ENCODE measurements around the gene ADARB2. TPM values are rescaled to one million over a fixed set of nuclear protein-coding genes. Genes with fewer than 3 reads are reported as not detected.

The ADARB2 gene
- total RNA-seq, 4 donors from 2014 or later: 0.13 to 6.1 (median 0.57) TPM

GRCh38 chr10:1578392-1579140 lies 158.8 kb downstream of the ADARB2 start:
- TF ChIP-seq CTCF (IDR thresholded peaks at IDR 0.05): no peak
- no peak for ATAC-seq (ENCODE audit: low FRiP score)
- DNase-seq (ENCODE audit: low spot score): no peak

GRCh38 chr10:1577945-1578344 lies 159.4 kb downstream of the ADARB2 start:
- no peak for ATAC-seq (ENCODE audit: low FRiP score)
- no peak for DNase-seq (ENCODE audit: low spot score)
- TF ChIP-seq CTCF (IDR thresholded peaks at IDR 0.05): no peak

- no peak for TF ChIP-seq CTCF (IDR thresholded peaks at IDR 0.05)
- DNase-seq (ENCODE audit: low spot score): no peak
- ATAC-seq (ENCODE audit: low FRiP score): no peak
Measured at GRCh38 chr10:1577373-1577770, 160.0 kb downstream of the ADARB2 start.

GRCh38 chr10:1576467-1577372 lies 160.6 kb downstream of the ADARB2 start:
- TF ChIP-seq CTCF (IDR thresholded peaks at IDR 0.05): no peak
- DNase-seq (ENCODE audit: low spot score) (no peak), ATAC-seq (ENCODE audit: low FRiP score) (no peak)

GRCh38 chr10:1575481-1576244 lies 161.7 kb downstream of the ADARB2 start:
- DNase-seq (ENCODE audit: low spot score) (no peak), ATAC-seq (ENCODE audit: low FRiP score) (no peak)
- no peak for TF ChIP-seq CTCF (IDR thresholded peaks at IDR 0.05)

GRCh38 chr10:1574719-1575118 lies 162.6 kb downstream of the ADARB2 start:
- DNase-seq (ENCODE audit: low spot score) (no peak), ATAC-seq (ENCODE audit: low FRiP score) (no peak)
- TF ChIP-seq CTCF (IDR thresholded peaks at IDR 0.05): no peak
